GM06990 (cell line): Measurements from ENCODE around the gene GNAS.
"Not testable (repeated sequence)": the region's sequence is repeated elsewhere in the genome, so short reads cannot be mapped to it uniquely, and the experiment has no call there.

Experiments used
- DNase-seq: peaks from one replicate; pipeline ENCODE4 v3.0.0-alpha.2; 2011; ENCODE audit not compliant: insufficient read length; ENCODE audit errors: extremely low read depth
- H3K27me3 ChIP-seq: replicated peaks from 2 replicates; pipeline ENCODE4 v1.6.0; 2011; ENCODE audit warnings: low read length; ENCODE audit not compliant: control insufficient read depth, insufficient read depth
- H3K36me3 ChIP-seq: 2 replicates; pipeline ENCODE4 v1.5.1; 2011; ENCODE audit warnings: low read length; ENCODE audit not compliant: control insufficient read depth, insufficient read depth
- H3K4me3 ChIP-seq: replicated peaks from 2 replicates; pipeline ENCODE4 v1.5.1; 2011; ENCODE audit warnings: low read depth, mild to moderate bottlenecking, control low read depth, low read length
- TF ChIP-seq, protein P1 (sequence below): IDR thresholded peaks from 2 replicates; pipeline ENCODE4 v1.5.1; 2011; ENCODE audit warnings: low read length, control low read depth, mild to moderate bottlenecking, inconsistent platforms; ENCODE audit not compliant: insufficient read depth, poor library complexity, severe bottlenecking

Gene GNAS

DNA sequence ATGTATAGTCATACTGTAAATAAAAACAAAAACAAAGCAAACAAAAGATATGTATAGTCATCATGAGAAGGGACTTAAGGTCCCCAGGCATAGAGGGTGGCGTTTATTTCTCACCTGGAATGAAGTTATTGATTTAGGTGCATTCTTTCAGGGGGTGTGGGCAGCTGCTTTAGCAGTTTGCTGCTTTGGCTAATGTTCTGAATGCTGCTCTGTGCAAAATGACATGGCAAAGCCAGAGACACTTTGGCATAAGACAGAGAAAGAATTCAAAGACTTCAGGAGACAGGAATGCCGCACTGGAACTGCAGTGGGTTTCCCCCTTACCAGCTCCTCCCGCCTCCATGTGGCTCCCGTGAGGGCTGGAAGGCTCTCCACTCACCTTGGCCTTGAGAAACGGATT, 92.1 kb downstream of the GNAS start:
- DNase-seq = no peak
- no peak overlapping the region for H3K4me3 ChIP-seq
- no peaks in the 10 kb centered on the region for H3K36me3 ChIP-seq
- TF ChIP-seq, protein P1, sequence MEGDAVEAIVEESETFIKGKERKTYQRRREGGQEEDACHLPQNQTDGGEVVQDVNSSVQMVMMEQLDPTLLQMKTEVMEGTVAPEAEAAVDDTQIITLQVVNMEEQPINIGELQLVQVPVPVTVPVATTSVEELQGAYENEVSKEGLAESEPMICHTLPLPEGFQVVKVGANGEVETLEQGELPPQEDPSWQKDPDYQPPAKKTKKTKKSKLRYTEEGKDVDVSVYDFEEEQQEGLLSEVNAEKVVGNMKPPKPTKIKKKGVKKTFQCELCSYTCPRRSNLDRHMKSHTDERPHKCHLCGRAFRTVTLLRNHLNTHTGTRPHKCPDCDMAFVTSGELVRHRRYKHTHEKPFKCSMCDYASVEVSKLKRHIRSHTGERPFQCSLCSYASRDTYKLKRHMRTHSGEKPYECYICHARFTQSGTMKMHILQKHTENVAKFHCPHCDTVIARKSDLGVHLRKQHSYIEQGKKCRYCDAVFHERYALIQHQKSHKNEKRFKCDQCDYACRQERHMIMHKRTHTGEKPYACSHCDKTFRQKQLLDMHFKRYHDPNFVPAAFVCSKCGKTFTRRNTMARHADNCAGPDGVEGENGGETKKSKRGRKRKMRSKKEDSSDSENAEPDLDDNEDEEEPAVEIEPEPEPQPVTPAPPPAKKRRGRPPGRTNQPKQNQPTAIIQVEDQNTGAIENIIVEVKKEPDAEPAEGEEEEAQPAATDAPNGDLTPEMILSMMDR = no peak
- no peaks in the 10 kb centered on the region for H3K27me3 ChIP-seq

DNA sequence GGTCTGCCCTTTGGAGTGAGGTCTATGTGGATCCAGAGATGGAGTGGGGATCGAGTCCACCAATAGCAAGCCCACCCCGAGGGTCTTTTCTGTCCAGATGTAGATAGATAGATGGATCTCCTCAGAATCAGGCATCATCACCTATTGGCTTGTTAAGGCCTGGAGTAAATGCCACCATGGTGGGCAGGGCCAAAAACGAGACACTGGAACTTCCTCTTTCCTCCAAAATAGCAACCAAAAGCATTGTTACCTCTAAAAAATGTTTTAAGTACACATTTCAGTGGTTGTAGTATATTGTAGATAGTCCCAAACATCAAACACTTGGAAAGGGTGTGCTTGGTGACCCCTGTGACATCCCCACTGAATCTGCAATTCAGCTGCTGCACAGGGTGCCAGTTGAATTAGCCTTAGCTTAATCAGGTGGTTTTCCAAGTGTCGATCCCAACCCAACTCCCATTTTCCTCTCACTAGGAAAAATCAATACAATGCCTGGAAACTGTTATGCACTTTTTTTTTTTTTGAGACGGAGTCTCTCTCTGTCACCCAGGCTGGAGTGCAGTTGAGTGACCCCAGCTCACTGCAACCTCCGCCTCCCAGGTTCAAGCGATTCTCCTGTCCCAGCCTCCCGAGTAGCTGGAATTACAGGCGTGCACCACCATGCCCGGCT, 93.6 kb downstream of the GNAS start:
- no peaks in the 10 kb centered on the region for H3K27me3 ChIP-seq
- TF ChIP-seq, protein P1 = no peak
- no peak for DNase-seq
- H3K4me3 ChIP-seq = no peak overlapping the region
- H3K36me3 ChIP-seq = no peaks in the 10 kb centered on the region

DNA sequence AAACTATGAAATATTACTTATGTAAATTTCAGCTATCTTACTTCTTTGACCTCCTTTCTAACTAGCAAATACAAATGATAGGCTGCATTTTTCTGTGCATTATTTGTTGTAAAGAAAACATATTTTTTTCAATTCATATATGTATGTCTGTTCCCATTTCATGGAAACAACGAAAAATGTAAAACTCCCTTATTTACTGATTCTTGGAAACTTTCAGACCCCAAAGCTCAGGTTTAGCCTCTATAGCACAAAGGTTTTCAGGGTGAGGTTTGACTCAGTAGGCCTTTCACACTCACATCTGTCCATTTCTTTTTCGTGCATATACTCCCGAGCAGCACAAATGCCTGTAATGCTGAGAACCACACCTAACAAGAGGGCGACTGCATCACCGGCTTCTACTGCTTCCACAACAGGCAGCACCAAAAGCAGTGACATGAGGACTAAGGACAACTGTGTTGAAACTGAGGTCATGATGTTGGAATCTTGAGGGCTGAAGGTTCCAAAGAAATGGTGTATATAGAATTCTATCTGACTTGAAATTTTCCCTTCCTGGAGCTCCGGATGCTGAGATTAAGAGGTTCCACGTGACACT, 95.4 kb downstream of the GNAS start:
- DNase-seq, H3K36me3 ChIP-seq, H3K27me3 ChIP-seq, H3K4me3 ChIP-seq: not testable (repeated sequence)

DNA sequence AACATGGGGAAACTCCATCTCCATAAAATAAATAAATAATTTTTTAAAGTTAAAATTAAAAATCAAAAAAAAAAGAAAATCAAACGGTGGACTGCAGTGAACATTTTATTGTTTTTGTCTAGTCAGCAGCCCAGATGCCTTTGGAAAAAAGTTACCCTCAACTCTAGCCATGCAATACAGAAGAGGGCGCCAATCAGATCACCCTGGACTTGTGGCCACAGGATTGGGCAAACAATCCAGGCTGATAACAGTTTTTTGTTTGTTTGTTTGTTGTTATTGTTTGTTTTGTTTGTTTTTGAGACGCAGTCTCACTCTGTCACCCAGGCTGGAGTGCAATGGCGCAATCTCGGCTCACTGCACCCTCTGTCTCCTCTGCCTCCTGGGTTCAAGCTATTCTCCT, 98.1 kb downstream of the GNAS start:
- no peak overlapping the region for H3K4me3 ChIP-seq
- H3K27me3 ChIP-seq = no peaks in the 10 kb centered on the region
- TF ChIP-seq, protein P1 = no peak
- H3K36me3 ChIP-seq = no peaks in the 10 kb centered on the region
- no peak for DNase-seq

DNA sequence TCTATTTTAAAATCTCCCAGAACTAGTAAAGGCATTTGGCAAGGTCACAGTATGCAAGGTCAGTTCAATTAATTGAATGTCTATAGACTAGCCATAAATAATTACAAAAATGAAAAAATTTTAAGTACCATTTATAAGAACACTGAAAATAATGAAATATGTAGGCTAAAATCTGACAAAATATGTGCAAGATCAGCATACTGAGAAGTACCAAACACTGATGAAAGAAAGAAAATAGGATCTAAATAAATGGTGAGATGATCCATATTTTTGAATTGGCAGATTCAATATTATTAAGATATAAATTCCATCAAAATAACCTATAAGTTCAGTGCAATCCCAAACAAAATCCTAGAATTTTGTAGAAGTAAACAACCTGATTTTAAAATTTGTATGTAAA, 100.5 kb downstream of the GNAS start:
- TF ChIP-seq, protein P1 = no peak
- no peak overlapping the region for H3K4me3 ChIP-seq
- no peak for DNase-seq

DNA sequence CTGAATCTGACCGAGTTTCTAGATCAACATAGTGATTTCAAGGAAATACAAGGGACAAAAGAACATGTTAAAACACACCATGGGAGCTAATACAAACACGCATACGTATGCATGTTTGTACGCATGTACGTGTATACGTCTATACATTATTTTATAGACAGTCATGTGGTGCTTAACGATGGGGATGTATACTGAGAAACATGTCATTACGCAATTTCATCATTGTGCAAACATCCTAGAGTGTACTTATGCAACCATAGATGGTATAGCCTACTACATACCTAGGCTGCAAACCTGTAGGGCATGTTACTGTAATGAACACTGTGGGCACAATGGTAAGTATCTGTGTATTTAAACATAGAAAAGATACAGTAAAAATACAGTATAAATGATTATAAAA, 103.6 kb downstream of the GNAS start:
- TF ChIP-seq, protein P1 = no peak
- DNase-seq = no peak
- Histone ChIP-seq H3K27me3 (no peaks in the 10 kb centered on the region), H3K4me3 (no peak overlapping the region), H3K36me3 (no peaks in the 10 kb centered on the region)

More for the DNA sequence above, 100.5 kb downstream of the GNAS start:
- H3K27me3 ChIP-seq = no peaks in the 10 kb centered on the region
- H3K36me3 ChIP-seq = no peaks in the 10 kb centered on the region
